ENCODE measurements around the gene TTC28. TPM values are rescaled to one million over a fixed set of nuclear protein-coding genes. Genes with fewer than 3 reads are reported as not detected.

TTC28 gene
- total RNA-seq, 1 donor from 2014 or later: 19.1 TPM

DNA sequence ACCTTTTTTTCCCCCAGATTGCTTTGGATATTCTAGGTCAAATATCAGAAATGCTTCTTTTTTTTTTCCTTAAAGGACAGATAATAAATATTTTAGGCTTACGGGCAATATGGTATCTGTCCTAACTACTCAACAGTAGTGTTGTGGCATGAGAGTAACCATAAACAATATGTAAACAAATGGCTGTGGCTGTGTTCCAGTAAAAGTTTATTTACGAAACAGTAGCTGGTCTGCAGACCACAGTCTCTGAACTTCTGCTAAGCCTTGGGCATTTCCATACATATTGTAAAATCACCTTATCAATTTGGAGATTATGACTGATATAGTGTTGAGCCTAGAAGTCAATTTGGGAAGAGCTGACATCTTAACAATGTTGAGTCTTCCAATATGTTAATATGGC is 621.6 kb downstream of the TTC28 start:
- DNase-seq (ENCODE audit: low spot score): no peak
- intact Hi-C loops (cut with DNase I): no loop called here

DNA sequence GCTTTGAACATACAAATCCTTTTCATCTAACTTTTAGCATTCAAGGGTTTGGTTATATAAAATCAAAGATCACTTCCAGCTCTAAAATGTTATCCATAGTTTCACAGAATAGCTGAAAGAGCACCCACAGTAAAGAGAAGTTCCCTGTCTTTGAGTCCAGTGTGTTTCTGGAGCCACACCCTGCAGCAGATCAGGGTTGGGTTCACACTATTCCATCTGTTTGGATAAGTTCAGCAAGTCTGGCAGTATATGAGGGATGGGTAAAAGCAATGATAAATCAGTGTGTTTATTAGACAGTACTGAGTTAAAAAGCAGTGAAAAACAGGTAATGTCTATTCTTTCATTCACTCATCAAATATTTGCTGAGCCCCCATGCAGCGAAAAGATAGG is 624.8 kb downstream of the TTC28 start:
- intact Hi-C loops (cut with DNase I): no loop called here
- no peak for DNase-seq (ENCODE audit: low spot score)

DNA sequence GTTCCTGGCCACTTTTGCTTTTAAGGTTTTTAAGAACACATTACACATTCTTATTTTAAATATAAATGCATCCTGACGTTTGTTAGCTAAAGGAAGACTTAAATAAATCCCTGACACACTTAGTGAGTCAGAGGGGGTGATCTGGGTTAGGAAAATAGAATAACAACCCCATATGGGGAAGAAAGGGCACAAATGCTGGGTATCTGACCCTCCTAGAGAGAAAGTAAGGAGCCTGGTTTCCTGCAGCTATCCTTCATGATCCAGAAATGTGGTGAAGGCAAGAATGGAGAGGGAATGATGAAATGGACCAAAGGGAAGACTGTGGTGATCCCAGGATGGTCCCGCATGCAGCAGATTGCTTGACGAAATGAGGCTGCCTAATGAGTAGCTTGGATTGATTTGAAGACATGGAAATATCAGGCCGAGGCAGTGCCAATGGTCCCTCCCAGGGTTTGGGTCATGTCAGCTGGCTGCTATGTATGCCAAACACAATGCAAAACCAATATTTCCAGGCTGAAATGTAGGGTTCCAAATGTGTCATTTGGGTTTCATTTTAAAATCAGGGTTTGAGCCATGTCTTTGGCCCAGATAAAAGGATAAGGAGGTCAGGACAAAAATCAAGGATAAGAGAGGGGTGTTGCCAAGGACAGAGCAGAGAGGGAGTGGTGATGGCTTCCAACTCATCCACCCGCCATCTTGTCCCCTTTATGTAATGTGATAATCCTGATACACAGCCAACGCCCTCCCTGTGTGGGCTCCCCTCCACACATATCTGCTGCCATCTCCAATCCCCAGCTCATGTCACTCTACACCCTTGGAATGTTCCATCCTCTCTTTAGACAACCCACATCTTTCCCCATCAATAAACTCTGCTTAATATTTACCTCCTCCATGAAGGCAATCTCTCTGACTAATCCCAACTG is 625.5 kb downstream of the TTC28 start:
- intact Hi-C loops (cut with DNase I): no loop called here
- no peak for DNase-seq (ENCODE audit: low spot score)

DNA sequence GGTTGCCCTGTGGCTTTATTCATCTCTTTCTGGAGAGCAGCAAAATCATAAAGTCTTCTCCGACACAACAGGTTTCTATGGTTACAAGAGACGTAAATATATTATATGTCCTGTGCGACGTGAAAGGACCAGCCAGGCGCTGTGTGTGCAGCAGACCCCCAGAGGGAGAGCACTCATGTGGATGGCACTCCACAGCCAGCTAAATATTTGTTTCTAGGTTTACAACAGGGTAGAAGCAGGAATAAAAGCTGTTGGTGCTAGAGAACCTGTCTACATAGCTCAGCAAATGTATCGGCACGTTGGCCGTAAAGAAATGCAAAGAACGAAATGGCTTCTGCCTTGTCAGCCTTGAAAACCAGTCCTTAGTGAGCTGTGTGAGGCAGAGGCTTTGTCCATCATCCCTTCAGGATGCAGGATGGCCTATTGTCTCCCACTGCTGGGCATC is 626.8 kb downstream of the TTC28 start:
- intact Hi-C loops (cut with DNase I): no loop called here
- no peak for DNase-seq (ENCODE audit: low spot score)

DNA sequence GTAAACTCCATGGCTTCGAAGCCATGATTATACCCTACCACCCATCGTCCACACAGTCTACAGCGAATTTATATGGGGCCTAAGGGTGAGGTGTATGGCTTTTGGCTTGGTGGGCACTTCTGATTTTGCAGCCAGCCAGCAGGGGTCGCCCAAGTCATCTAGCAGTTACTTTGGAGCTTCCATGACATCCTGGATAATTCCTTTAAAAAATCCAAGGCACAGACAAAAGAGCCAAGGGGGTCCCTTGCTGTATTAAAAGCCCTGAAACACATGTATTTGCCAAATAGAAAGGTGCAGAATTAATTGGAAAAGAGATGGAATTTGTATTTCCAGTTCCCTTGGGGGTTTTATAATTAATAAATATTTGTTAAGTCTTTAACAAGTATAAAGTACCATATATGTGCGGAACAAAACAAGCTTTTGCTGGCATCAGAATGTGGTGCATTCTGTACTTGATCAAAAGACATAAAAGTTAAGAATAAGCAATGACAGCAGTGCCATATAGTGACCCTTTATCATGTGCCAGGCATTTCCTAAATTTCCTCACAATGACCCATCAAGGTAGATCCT is 627.8 kb downstream of the TTC28 start:
- intact Hi-C loops (cut with DNase I): loop anchor here (2.0 kb wide), 2 partner anchors 391 to 543 kb away; no protein-coding TSS in a partner anchor
- no peak for DNase-seq (ENCODE audit: low spot score)

DNA sequence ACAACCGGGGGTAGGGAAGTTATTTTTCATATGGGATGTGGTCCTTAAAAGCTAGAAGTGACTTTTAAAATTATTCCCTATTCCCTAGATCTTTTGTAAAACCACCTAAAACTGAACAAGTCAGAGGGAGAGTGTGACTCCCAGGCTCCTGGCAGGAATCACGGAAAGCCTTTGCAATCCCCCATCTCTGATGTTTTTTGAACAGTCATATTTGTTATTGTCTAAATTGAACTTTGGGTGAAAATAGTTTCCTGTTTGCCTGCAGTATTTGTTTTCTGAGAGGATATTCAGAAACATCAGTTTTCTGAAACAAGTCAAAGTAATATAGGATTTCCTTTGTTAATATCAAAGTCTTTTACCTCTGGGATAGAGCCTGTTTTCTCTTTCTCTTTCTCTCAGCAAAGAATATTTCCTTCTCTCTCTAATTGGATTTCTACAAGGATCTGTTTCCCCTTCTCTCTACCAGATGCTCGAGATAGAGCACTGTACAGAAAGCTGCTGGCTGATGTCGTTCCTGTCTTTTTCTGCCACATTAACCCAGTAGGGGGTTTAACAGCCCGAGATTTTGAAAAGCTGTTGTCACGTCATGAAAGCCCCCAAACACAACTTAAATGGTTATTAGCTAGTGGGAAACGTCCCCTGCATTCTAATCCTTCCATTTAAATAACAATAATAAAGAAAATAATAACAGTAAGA is 628.4 kb downstream of the TTC28 start:
- no peak for DNase-seq (ENCODE audit: low spot score)
- intact Hi-C loops (cut with DNase I): loop anchor here (2.0 kb wide), 2 partner anchors 392 to 544 kb away; no protein-coding TSS in a partner anchor

DNA sequence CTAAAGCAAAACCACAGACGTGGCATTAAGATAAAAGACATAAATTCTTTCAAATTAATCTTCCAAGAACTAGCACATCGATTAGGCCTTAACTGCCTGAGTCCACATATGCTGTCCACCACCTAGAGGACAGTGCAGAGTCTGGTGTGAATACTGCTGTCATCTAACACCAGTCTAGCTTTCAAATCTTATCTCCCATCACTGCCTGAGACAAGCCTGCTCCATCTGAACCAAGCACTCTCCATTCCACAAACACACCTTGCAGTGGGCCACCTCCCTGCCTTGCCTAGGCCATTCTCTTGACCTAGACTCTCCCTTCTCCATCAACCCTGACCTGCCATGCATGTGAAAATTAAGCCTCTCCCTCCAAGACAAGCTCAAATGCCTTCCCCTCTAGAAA is 631.1 kb downstream of the TTC28 start:
- intact Hi-C loops (cut with DNase I): no loop called here
- DNase-seq (ENCODE audit: low spot score): no peak

DNA sequence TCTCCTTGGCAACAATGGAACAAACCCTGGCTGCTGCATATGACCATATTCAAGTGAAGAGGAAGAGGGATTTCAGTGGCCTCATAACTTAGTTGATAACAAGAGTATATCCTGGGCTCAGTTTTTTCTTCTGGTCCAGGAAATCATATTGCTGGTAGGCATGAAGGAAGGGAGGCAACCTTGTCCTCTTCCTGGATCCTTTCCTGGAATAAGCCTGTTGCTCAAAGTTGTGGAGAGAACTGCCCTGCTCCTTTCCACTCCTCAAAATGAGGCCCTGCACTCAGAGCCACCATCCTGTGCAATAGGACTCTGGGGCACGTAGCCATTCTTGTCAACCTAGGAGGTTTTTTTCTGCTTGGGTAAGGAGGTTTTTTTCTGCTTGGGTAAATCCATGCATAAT is 631.9 kb downstream of the TTC28 start:
- intact Hi-C loops (cut with DNase I): no loop called here

DNA sequence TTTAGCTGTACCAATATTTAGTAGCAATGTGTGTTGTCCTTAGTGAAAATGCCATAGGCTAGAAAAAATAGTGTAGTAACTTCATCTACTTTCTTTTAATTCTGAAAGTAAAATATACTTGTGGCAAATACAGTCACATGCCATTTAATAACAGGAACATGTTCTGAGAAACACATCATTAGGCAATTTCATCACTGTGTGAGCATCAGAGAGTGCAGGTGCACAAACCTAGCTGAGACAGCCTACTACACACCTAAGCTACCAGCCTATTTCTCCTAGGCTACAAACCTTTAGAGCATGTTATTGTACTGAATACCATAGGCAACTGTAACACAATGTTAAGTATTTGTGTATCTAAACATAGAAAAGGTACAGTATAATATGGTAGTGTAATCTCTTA is 633.5 kb downstream of the TTC28 start:
- intact Hi-C loops (cut with DNase I): no loop called here
- DNase-seq (ENCODE audit: low spot score): no peak

More for the DNA sequence above, 631.9 kb downstream of the TTC28 start:
- no peak for DNase-seq (ENCODE audit: low spot score)

DNA sequence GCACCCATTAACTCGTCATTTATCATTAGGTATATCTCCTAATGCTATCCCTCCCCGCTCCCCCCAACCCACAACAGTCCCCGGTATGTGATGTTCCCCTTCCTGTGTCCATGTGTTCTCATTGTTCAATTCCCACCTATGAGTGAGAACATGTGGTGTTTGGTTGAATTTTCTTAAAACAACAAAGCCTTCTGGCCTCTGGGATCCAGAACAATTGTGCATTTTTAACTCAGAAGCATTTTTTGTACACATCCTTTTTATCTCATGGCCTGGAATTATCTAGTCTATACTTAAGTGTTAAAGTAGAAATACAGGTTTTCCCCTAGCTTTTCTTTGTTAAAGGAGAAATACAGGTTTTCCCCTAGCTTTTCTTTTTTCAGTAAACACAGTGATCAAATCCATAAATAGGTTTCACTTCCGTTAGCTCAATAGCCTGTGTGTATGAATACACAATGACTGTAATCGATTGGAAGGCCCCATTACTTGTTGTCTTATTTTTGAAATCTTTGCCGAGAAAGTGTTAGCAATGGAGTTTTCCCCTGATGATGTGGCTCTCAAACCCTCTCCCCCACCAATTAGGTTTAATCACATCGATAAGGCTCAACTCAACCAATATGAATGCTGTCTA is 635.0 kb downstream of the TTC28 start:
- intact Hi-C loops (cut with DNase I): no loop called here
- DNase-seq (ENCODE audit: low spot score): no peak

DNA sequence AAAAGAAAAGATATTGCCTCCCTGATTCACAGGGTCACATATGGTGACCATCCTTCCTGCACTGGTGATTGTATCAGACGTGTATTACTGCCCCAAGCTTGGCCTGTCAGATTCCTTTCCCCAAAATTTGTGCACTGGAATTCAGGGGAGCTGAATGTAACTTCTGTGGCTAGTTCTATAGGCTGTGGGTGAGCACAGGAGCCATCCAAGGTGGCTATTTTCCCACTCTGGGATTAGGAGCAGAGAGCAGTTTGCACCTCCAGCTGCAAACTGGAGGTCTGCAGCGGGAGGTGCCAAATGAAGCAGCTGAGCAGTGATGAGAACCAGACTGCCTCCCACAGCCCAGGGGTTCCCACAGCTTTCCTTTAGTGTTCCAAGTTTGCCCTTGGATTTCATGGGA is 636.4 kb downstream of the TTC28 start:
- intact Hi-C loops (cut with DNase I): no loop called here
- no peak for DNase-seq (ENCODE audit: low spot score)

DNA sequence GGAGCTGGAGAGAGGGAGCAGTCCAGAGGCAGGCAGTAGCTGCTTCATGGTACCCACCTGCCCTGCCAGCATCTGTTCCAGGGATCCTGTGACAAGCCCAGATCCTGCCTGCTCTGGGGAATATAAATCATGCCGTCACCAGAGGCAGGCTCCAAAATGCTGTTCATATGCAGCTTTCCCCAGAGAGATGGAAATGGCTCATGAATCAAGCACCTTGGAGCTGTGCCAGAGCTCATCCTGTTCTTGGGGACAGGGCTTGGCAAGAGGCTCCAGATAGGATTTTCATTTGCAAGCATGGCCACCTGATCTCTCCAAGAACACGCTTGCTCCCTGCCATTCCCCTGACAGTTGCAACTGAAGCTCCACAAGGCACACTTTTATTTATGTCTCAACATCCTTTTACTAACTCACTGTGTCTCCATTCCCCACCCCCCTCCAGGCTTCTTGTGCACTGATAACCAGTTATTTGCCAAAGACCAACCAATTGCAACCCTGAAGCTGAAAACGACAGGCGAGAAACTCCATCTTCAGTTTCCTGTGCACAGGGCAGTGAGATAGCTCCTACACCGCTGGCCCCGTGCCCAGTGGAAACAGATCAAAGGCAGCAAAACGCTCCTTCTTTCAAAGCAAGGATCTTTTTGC is 644.8 kb downstream of the TTC28 start:
- intact Hi-C loops (cut with DNase I): no loop called here
- peak; percentile 89 for DNase-seq (ENCODE audit: low spot score)

DNA sequence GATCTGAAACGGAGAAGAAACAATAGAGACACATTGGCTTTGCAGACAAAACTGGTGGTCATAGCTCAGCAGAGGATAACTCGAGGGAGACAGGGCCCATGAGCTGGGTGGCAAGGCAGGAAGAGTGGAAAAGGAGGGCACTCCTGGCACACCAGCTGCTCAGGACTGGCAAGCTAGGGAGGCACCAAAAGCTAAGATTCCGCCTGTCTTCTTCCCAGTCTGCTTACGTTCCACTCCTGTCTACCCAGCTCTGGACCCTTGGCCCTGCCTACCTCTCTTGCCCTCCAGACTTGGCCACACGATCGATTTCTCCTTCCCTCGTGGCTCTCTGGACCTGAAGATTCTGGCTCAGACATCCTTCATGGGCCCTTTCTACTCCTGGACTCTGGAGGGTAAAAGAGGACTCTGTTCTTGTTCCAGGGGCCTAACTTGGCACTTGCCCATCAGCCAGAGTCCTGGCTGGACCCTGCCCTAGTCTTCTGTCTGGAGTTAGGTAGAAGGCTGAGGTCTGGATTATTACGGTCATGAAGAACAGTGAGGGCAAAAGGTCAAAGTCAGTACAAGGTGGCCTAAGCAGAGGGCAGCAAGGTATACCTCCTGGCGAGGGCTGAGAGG is 645.4 kb downstream of the TTC28 start:
- intact Hi-C loops (cut with DNase I): no loop called here
- DNase-seq (ENCODE audit: low spot score): no peak

DNA sequence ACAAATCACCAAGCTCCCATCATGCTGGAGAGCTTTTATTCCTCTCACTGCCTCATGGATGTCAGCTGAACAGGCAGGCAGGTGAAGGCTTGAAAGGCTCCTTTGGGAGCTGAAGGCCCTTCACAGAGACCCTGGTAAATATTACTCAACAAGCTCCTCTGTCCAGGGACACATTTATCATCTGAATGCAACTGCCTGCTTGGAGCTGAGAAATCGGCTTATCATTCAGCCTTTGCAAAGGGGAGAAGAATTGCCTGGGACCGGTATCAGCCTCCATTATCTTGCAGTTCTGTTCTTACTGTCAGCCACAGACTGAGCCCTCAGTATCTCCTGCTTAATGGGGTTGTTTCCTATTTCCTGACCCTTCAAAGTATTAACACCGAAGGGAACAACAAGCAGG is 646.8 kb downstream of the TTC28 start:
- DNase-seq (ENCODE audit: low spot score): no peak

DNA sequence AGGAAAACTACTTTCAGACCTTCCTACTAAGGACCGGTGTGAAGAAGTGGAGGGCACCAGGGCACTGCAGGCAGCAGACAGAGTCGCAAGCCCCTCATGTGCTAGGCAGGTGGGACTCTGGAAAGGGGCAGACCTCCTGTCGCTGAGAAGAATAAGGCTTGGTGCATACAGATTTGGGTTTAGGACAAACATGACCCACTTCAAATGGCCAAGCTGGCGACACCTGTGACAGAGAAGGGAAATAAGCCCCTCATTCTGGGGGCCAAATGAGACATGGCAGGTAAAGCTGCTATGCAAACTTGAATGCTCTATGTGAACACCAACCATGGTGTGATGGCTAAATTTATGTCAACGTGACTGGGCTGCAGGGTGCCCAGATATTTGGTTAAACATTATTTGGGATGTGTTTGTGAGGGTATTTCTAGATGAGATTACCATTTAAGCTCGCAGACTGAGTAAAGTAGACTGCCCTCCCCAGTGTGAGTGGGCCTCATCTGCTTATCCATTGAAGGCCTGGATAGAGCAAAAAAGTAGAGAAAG is 648.2 kb downstream of the TTC28 start:
- no peak for DNase-seq (ENCODE audit: low spot score)
- intact Hi-C loops (cut with DNase I): no loop called here

More for the DNA sequence above, 646.8 kb downstream of the TTC28 start:
- intact Hi-C loops (cut with DNase I): no loop called here

DNA sequence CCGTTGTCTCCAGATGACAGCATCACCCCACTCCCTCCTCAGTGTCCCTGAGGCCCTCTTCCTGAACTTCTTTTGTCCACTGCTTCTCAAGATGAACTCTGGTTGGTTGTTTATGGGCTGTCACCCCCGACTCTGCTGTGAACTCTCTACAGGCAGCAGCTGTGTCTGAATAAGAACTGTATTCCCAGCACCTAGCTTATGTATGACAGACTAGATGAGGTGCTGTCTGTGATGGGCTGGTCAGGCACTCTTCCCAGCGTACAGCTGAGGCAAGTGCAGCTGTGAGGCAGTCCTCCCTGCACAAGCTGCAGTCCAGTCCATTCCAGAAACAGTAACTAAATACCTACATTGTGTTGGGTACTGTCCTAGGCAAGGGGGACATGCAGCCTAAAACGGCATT is 649.2 kb downstream of the TTC28 start:
- intact Hi-C loops (cut with DNase I): no loop called here
- no peak for DNase-seq (ENCODE audit: low spot score)

DNA sequence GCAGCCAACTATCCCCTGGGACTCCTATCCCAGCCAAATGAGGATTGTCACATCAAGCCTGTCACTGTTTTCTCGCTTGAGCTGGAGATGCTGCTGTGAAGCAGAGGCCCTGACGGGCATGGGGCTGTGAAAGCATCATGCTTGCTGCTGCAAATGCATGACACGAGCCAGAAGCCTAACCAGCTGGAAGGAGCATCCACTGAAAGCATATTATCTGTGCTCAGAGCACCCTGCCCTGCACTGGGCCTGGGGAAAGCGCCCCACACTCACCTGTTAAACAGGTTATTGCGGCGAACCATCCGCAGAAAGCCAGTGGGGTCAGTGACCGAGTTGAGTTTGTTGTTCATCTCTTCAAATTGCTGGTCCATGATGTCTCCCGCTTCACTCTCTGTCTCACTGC is 649.7 kb downstream of the TTC28 start:
- DNase-seq (ENCODE audit: low spot score): peak; percentile 71
- intact Hi-C loops (cut with DNase I): no loop called here

DNA sequence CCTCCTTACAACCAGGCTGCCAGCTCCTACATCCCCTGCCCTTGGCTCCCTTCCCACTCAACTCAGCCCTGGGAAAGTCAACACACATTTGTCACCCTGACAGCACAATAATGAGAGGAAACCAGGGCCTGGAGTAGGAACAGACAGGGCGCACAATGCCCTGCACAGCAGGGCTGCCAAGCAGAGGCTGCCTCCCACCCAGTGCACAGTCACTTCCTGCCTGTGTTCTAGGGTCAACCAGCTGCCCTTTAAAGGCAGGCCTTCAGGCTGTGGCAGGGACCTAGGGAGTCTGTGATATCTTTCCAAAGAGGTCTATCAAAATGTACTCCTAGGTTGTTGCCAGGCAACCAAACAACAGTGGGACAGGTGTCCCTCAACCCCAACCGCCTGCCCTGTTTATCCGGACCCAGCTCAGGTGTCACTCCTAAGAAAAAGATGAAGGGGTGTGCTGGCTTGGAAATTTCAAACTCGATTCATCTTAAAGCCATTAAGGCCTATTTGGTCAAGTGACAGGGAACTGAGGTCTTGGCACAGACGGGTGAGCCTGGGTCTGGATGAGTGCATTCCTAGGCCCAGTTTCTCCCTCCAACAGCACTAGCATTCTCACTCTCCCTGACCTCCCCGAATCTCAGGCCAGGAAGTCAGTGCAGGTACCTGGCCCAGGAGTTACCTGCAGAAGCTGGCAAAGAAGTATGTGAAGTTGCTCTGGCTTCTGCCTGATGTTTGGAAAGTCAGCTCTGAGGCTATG is 650.3 kb downstream of the TTC28 start:
- DNase-seq (ENCODE audit: low spot score): peak; percentile 82
- intact Hi-C loops (cut with DNase I): no loop called here

All from cardiac septum (tissue), 1 donor.